CD4-positive, alpha-beta T cell treated with Interleukin-10 for 1 hour (primary cell): ENCODE data around the gene THAP2.
"Not testable (repeated sequence)": the region's sequence is repeated elsewhere in the genome, so short reads cannot be mapped to it uniquely, and the experiment has no call there.

Experiments
- DNase-seq: peaks from one replicate; pipeline ENCODE4 v3.0.0-alpha.2; 2020

Gene THAP2

DNA sequence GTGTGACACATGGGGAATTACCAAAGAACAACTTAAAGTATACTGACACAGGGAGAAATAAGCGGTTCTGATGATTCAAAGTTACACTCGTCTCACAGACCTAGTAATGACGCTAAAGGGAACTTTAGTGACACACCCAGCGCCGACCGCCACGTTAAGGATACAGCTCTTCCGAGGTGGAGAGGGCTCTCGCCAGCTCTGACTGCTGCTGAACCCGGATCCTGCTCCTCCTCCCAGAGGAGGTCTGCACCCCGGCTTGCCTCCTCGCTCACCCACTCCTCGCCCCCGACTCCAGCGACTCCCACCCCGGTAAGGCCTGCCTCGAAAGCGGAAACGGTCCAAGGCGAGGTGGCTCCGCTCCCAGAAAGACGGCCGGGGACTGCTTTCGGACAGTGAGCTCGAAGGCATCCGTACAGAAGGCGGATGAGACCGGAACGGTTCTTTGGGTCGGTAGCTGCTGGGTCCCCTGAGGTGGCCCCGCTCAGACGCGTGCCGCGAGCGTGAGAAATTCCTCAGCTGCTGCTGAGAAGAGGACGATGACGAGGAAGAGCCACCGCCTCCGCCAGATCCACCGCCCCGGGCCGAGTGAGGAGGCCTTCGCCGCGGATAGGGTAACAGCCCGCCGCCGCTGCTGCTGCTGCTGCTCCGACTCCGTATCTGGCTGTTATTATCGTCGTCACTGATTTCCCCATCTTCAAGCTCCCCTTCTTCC, 1.1 kb upstream of the THAP2 start:
- peak; percentile 77 for DNase-seq

DNA sequence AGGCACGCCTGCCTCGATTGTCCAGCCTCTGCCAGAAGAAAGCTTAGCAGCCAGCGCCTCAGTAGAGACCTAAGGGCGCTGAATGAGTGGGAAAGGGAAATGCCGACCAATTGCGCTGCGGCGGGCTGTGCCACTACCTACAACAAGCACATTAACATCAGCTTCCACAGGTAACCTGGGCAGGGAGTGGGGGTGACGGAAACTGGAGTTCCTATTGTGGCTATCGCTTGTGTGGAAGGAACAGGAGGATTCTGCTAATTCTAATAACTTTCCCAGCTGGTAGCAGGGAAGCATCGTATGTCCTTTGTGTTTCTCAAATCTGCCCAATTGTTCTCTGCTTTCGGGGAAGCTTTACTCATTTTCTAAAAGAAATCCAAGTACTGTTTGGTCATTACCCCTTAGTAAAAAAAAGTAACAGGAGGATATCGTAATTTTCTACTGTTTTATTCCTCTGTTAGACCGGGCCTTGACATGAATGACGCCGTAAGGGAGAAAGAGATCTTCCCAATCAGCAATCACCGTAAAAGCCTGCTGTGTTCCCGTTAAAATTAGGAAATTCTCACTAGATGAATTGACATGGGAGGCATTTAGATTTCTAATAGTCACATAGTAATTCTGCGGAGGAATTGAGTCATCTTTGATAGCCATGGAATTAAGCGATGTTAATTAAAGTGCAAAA, 449 bp downstream of the THAP2 start:
- no peak for DNase-seq

DNA sequence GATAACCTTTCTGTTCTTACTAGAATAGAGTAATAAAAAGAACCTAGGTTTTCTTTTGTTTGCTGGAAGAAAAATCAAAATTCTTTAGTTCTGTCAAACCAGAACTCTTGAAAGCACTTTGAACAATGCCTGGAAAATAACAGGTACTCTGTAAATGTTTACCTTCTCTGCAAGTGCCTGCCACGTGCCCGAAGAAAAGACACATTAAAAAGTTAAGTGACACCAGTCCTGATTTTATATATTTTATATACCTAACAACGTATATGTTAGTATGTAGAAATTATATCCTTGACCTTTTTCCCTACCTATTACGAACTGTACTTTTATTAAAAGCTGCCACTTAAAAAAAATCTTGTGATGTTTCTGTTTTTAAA, 976 bp downstream of the THAP2 start:
- DNase-seq: no peak

DNA sequence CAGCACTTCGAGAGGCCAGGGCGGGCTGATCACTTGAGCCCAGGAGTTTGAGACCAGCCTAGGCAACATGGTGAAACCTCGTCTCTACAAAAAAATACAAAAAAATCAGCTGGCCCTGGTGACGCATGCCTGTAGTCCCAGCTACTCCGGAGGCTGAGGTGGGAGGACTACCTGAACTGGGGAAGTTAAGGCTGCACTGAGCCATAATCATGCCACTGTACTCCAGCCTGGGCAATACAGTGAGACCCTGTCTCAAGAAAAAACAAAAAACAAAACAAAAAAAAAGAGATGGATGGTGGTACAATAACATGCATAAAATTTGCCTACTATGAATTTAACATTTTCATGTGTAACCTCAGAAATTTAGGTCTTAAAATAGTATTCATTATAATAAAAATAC, 2.2 kb downstream of the THAP2 start:
- no peak for DNase-seq

DNA sequence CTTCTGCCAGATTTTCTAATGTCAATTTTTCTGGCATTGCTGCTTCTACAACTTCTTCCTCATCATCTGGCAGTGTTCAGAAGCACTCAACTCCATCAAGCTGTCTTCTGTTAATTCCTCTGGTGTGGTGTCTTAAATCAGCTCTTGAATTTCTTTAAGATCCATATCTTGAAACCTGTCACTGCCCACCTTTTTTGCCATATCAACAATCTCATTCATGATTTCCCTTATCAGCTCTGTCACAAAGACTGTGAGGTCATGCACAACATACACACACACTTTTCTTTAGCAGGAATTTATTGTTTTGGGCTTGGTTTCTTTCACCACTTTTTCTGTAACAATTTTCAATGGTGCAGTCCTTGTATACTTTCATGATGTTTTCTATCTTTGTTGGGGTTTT, 7.2 kb downstream of the THAP2 start:
- DNase-seq: no peak

DNA sequence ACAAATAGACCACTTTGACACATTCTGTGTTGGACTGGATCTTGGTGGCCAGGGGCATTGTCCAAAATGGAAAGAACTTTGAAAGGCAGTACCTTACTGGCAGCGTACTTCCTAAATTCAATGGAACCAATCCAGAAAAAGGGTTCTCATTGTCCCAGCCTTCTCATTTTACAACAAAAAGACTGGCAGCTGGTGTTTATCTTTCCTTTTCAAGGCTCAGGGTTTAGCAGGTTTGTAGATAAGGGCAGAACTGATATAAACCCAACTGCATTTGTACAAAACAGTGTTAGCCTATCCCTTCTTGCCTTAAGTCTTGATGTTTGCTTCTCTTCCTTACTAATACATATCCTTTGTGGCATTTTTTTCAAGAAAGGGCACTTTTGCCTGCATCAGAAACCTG, 7.7 kb downstream of the THAP2 start:
- no peak for DNase-seq

DNA sequence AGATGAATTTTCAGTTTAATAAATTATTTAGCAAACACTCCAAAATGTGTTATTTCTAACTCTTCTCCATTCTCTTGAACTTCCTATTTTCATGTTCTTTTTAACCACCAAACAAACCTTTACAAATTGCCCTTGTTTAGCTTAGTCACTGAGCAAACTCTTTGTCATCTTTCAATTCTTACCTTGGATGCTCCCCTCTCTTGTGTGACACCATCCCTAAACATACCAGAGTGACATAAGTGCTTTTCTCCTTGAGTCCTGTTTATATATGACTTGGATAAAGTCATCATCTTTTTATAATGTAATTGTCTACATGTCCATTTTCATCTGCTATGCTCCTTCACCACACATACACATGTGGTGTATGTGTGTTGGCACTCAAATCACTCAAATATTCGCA, 18.4 kb downstream of the THAP2 start:
- DNase-seq: no peak

DNA sequence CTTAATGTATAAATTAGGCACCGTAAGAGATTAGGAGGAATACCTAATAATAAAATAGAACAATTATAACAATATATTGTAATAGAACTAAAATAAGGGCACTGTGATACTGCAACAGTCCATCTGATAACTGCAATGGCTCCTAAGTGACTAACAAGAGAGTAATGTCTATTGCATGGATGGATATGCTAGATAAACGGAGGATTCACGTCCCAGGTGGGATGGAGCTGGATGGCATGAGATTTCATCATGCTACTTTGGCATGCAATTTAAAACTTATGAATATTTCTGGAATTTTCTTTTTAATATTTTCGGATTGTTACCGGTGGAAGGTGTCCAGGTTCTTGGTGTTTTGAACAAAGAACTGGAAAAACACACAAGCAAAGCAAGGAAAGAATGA, 19.5 kb downstream of the THAP2 start:
- no peak for DNase-seq

DNA sequence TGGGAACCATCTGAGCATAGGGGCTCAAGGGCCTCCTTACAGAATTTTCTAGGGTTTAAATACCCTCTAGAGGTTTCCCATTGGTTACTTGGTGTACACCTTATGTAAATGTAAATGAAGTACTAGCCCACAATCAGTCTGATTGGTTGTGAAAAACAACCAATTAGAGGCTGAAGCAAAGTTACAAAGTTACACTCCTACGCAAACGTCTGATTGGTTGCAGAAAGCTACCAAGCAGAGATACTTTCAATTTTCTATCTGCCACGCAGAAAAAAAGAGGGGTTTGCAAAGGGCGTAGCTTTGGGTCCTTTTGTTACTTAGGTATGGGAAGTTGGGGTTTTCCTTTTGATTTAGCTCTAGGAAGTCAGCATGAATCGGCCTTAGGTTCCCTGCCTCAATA, 20.0 kb downstream of the THAP2 start:
- peak; percentile 54 for DNase-seq

DNA sequence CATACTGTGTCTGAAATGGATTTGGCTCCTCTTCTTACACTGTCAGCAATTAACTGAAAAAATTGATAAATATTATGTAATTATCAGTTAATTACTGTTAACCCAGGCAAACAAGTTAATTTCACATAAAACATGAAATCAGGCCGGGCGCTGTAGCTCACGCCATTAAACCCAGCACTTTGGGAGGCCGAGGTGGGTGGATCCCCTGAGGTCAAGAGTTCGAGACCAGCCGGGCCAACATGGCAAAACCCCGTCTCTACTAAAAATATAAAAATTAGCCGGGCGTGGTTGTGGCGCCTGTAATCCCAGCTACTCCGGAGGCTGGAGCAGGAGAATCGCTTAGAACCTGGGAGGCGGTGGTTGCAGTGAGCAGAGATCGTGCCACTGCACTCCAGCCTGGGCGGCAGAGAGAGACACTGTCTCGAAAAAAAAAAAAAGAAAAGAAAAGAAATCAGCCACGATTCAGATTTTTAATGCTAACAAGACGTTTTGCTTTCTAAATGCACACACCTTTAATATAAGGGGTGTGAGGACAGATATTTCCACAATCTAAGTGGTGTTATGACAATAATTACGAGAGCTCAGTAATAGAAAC, 21.3 kb downstream of the THAP2 start:
- DNase-seq: no peak

DNA sequence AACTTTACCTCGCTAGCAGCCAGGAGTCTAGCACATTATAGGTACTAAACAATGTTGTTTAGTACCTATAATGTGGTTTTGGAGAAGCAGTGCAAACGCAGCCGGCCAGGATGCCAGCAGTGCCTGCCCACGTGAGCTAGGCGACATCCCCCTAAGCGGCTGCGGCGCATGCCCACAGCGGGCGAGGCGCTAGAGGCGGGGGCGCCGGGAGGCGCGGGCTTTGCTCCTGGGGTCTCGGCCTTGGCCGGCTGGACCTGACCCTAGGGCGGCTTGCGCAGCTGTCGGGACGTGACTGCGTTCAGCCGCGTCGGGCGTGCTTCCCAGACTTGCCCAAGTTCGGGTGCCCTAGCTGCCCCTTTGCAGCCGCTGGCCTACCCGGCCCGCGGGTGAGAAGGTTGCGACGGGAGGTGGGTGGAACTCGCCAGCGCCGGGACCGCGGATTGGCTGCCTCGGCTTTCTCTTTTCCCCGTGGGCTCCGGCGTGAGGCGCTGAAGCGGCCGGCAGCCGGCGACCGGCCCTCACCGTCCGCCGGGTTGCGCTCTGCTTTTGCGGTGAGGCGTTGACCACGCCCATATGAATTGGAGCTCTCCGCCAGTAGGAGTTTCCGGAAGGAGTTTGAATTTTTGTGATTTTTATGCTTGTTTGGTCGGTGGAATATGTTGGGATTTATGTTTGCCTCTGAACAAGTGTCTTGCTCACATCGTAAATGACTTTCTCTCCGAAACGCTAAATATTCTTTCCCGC, 22.0 kb downstream of the THAP2 start, which contains the start of gene TMEM19:
Gene TMEM19, plus strand, starts transcription at position 169 of the 744 bp plus-strand sequence. CDS start 599 bp downstream, outside the sequence.
- peak; percentile 82 for DNase-seq

DNA sequence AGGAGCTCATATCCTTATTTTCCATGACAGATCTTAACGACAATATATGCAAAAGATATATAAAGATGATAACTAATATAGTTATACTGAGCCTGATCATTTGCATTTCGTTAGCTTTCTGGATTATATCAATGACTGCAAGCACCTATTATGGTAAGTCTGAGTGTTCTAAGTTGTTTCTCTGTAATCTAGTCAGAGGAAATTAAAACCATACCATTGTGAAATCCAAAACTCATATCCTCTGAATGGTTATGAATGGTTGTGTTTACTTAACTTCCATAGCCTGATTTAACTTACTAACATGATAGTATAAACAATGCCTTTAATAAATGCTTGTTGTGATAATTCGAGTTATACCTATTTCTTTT, 22.5 kb downstream of the THAP2 start:
- no peak for DNase-seq

DNA sequence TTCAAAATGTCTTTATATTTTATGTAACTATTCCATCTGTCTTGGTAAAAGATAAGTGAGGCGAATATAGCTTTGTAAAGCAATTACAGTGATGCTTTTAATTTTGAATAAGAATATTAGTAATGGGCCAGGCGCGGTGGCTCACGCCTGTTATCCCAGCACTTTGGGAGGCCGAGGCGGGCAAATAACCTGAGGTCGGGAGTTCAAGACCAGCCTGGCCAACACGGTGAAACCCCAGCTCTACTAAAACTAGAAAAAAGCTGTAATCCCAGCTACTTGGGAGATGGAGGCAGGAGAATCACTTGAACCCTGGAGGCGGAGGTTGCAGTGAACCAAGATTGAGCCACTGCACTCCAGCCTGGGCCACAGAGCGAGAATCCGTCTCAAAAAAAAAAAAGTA, 23.1 kb downstream of the THAP2 start:
- not testable (repeated sequence) for DNase-seq

DNA sequence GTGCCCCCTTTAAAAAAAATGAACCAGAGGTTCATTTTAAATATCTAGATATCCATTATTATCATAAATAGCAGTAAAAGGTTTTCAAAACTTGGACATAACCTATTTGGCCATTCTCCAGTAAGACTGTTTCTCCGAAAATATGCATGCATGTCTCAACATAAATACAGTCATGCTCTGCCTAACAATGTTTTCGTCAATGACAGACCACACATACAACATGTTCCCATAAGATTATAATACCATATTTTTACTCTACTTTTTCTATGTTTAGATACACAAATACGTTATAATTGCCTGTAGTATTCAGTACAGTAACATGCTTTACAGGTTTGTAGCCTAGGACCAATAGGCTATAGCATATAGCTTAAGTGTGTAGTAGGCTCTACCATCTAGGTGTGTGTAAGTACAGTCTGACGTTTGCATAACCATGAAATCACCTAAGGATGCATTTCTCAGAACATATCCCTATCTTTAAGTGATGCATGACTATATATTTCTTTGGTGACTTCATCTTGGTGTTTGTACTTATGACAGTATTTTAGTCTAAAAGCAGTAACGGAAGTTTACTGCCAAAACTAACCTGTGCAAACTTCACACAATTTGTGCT, 25.0 kb downstream of the THAP2 start:
- DNase-seq: no peak

DNA sequence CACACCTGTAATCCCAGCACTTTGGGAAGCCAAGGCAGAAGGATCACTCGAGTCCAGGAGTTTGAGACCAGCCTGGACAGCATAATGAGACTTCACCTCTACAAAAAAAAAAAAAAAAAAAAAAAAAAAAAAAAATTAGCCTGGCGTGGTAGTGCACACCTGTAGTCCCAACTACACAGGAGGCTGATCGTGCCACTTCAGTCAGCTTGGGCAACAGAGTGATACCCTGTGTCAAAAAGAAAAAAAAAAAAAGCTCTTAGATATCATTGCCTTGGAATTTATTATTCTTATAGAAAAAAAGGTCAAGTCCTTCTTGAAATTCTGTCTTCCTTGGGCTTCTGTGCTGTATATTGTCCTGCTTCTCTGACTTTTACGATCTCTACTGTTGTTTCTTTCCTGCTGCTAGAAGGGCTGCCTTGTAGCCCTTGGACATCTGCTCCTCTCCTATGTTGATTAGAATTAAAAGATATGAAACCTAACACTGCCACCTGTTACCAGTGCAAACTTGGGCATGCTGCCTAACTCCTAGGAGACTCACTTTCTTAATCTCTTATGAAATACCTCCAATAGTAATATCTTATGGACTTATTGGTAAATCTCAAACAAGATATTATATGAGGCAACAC, 27.5 kb downstream of the THAP2 start:
- DNase-seq: no peak

DNA sequence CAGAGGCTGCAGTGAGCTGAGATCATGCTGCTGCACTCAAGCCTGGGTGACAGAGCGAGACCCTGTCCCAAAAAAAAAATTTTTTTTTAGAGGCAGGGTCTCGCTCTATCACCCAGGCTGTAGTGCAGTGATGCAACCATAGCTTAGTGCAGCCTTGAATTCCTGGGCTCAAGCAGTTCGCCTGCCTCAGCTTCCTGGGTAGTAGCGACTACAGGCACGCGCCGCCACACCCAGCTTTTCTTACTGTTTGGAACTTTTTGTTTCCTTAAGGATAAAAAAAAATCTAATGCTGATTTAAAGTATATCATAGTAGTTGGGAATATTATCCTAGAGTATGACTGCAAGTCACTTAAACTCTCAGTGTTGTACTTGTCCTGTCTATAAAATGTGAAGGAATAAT, 29.0 kb downstream of the THAP2 start:
- DNase-seq: no peak

DNA sequence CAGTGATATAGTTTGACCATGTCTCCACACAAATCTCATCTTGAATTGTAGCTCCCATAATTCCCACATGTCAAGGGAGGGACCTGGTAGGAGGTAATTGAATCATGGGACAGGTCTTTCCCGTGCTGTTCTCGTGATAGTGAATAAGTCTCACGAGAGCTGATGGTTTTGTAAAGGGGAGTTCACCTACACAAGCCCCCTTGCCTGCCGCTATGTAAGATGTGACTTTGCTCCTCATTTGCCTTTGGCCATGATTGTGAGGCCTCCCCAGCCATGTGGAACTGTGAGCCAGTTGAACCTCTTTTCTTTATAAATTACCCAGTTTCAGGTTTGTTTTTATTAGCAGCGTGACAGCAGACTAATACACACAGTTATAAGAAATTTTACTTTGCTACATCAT, 29.6 kb downstream of the THAP2 start:
- DNase-seq: not testable (repeated sequence)

DNA sequence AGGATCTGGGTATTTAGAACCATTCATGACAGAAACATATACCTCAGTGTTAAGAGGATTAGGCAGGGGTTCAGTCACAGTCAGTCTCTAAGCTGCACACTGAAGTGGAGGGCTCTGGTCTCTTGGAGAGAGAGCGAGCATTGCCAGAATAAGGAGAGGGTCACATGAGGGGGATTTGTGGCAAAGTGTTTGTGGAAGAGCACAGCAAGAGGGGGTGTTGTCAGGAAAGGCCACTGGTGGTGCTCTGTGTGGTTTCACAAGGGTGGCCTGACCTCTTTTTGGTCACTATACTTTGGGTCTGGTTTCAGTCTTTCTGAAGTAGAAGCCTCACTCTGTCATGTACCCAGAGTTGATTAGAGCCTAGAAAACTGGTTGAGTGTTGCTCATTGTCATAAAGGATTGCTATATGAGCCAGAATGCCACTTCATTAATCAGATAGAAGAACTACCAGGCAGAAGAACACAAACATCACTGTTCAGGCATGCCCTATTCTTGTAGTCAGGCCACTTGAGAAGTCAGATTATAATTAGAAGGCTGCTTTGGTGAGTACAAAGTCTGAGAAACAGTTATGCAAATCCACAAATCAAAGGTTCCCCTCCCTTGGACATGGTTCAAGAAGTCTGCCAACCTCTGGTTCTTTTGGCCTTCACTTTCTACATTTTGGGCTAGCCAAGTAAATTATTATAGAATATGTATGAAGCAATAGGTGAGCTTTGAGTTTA, 30.2 kb downstream of the THAP2 start:
- DNase-seq: no peak

DNA sequence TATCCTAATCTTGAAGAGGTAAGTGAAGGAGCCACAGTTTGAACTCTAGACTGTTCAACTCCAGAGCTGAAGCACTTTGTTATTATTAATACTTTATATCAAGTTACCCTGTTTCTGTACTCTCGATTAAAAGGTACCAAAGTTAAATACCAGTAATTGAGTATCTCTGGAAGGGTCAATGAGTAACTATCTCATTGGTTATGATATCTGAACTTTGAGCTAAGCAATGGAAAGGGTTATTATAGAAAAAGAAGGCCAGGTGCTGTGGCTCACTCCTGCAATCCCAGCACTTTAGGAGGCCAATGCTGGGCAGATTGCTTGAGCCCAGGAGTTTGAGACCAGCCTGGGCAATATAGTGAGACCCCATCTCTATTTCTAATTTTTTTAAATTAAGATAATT, 31.7 kb downstream of the THAP2 start:
- DNase-seq: no peak

DNA sequence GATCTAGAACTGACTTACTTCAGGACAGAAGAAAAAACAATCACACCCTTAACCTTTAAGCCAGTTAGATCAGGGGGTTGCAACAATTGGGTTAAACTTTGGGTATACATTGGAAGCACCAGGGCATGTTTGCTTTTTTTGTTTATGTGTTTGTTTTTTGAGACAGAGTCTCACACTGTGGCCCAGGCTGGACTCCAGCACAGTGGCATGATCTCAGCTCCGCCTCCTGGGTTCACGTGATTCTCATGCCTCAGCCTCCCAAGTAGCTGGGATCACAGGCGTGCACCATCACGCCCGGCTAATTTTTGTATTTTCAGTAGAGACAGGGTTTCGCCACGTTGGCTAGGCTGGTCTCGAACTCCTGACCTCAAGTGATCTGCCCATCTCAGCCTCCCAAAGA, 38.1 kb downstream of the THAP2 start:
- not testable (repeated sequence) for DNase-seq

DNA sequence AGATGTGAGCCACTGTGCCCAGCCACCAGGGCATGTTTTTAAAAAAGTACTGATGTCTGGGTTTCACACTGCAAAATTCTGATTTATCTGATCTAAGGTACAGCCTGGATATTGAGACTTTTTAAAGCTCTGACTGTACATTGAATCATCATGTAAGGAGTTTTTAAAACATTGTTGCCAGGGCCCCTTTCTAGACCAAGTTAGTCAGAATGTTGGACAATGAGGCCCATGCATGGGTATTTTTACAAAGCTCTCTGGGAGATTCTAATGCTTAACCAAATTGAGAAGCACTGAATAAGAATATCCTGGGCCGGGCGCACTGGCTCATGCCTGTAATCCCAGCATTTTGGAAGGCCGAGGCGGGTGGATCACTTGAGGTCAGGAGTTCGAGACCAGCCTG, 38.5 kb downstream of the THAP2 start:
- no peak for DNase-seq

DNA sequence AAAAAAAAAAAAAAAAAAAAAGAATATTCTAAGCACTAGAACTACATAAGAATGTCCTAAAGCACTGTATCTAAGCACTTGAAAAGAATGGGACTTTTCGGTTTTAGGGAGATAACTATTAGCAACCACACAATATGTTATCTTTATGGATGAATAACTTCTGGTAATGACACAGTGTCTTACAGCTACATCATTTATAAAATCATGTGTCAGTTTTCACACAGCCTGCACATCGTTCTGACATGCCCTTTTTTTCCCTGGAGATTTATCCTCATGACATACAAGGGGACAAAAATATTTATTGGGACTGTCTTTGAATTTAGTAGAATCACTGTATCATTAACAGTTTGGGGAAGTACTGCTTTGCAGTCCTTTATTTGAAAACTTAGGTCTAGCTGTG, 39.1 kb downstream of the THAP2 start:
- no peak for DNase-seq
